ENCODE data around the gene MACROD2.

Gene MACROD2

GRCh38 chr20:16078172-16078898, 2083.0 kb downstream of the MACROD2 start:
- DNase-seq = no peak

GRCh38 chr20:16081421-16081820, 2086.1 kb downstream of the MACROD2 start:
- DNase-seq = no peak

- no peak for DNase-seq
Measured at GRCh38 chr20:16082051-16082550, 2086.8 kb downstream of the MACROD2 start.

GRCh38 chr20:16083639-16084280, 2088.4 kb downstream of the MACROD2 start:
- DNase-seq = no peak

GRCh38 chr20:16095226-16095625, 2099.9 kb downstream of the MACROD2 start:
- DNase-seq = no peak

GRCh38 chr20:16096756-16097326, 2101.5 kb downstream of the MACROD2 start:
- no peak for DNase-seq

- DNase-seq = no peak
Measured at GRCh38 chr20:16097788-16098187, 2102.5 kb downstream of the MACROD2 start.

GRCh38 chr20:16098890-16099639, 2103.7 kb downstream of the MACROD2 start:
- DNase-seq = no peak

- no peak for DNase-seq
Measured at GRCh38 chr20:16100111-16100510, 2104.8 kb downstream of the MACROD2 start.

- no peak for DNase-seq
Measured at GRCh38 chr20:16100767-16101166, 2105.5 kb downstream of the MACROD2 start.

Data from left hindlimb (tissue), 1 donor.